Measurements from ENCODE around the gene LDLRAD4. TPM values are rescaled to one million over a fixed set of nuclear protein-coding genes. Genes with fewer than 3 reads are reported as not detected.

LDLRAD4 gene
- total and polyA plus RNA-seq, 9 of the 15 experiments (the other 6 are each of a cell fraction or from before 2014, with no cell fraction given), result 0.01 TPM; not detected in 8

GRCh38 chr18:13244135-13244534 lies 25.6 kb downstream of the LDLRAD4 start:
- in situ Hi-C loops (cut with MboI) (no loop called here), intact Hi-C loops (cut with micrococcal nuclease) (no loop called here)
- Histone ChIP-seq H3K9ac (ENCODE audit: insufficient read depth in 1 of 2, low read depth in 2 of 2, low read length in 2 of 2) (no peak overlapping the region), H3K27ac (ENCODE audit: extremely low read depth, low read depth, low read length) (no peak overlapping the region), H3K9me1 (ENCODE audit: control insufficient read depth, insufficient read depth, low read length) (no peaks in the 10 kb centered on the region), H3K4me1 (replicated peaks in 1 of 2; ENCODE audit: control insufficient read depth in 2 of 2, insufficient read depth in 2 of 2, low read length in 2 of 2) (no peaks in the 10 kb centered on the region), H4K20me1 (replicated peaks; ENCODE audit: control insufficient read depth, insufficient read depth, low read length) (no peaks in the 10 kb centered on the region), H2AFZ (ENCODE audit: low read depth, low read length) (no peak overlapping the region), H3K36me3 (ENCODE audit: control insufficient read depth, insufficient read depth, low read length) (no peaks in the 10 kb centered on the region), H3K9me3 (replicated peaks; ENCODE audit: control insufficient read depth, insufficient read depth, low read depth, low read length) (no peaks in the 10 kb centered on the region), H3K4me3 (no peak overlapping the region), H3K4me2 (ENCODE audit: insufficient read depth, low read length) (no peak overlapping the region), H3K79me2 (ENCODE audit: control insufficient read depth, insufficient read depth, low read length) (no peaks in the 10 kb centered on the region), H3K27me3 (ENCODE audit: control insufficient read depth in 2 of 2, insufficient read depth in 2 of 2, low read length in 2 of 2) (peaks cover 10 to 34% of the 10 kb centered on the region in 2 experiments; a peak in 3 of 5 replicates)
- ChIA-PET POLR2A (no interaction called here), CTCF (ENCODE audit: low intra/inter-chr PET ratio) (no interaction called here)
- TF ChIP-seq SIN3B (IDR thresholded peaks at IDR 0.05; ENCODE audit: low read depth) (no peak), SLC30A9 (CRISPR knock-in tag; IDR thresholded peaks at IDR 0.05) (no peak), MAZ (CRISPR knock-in tag; conservative IDR thresholded peaks at IDR 0.05 in 1 of 2, IDR thresholded peaks at IDR 0.05 in 1 of 2) (no peak), ILK (tag; IDR thresholded peaks at IDR 0.05; ENCODE audit: borderline replicate concordance, low read depth) (no peak), GTF2A2 (tag; IDR thresholded peaks at IDR 0.05) (no peak), YBX1 (IDR thresholded peaks at IDR 0.05) (no peak), KDM1A (IDR thresholded peaks at IDR 0.05) (no peak), ZNF124 (CRISPR knock-in tag; IDR thresholded peaks at IDR 0.05) (no peak)
- ATAC-seq (no peak), DNase-seq (ENCODE audit: extremely low read depth in 1 of 4, low spot score in 3 of 4) (no peak), FAIRE-seq (no peak)
- no TSS peak for BruUV-seq (replicated peaks)
- 0% methylated on average over 1 of the region's 1 CpG for WGBS (ENCODE audit: insufficient coverage, low coverage, missing lambda C conversion rate)

Measured in K562 (cell line).